Activated CD4-positive, alpha-beta T cell treated with anti-CD3 and anti-CD28 coated beads for 36 hours (primary cell): ENCODE measurements around the gene BCDIN3D. TPM values are rescaled to one million over a fixed set of nuclear protein-coding genes. Genes with fewer than 3 reads are reported as not detected.
"Not testable (repeated sequence)": the region's sequence is repeated elsewhere in the genome, so short reads cannot be mapped to it uniquely, and the experiment has no call there.

ENCODE experiments used
- ATAC-seq: fragments of 200-7000 bp; cut with Tn5 transposase; one replicate; pipeline ENCODE4 v1.10.0; 2021; ENCODE audit warnings: mild to moderate bottlenecking, moderate library complexity
- CTCF ChIA-PET: fragments of 350-600 bp; sonication (Branson Sonifier 250); formaldehyde crosslinking; loops from one replicate; lab custom pipeline; 2021; ENCODE audit warnings: antibody characterized with exemption; lab: Charles Lee
- POLR2A ChIA-PET: fragments of 350-600 bp; sonication (Branson Sonifier 250); formaldehyde crosslinking; loops from one replicate; lab custom pipeline; 2021; ENCODE audit warnings: antibody characterized with exemption, inconsistent platforms; lab: Charles Lee
- DNase-seq: peaks from one replicate; pipeline ENCODE4 v3.0.0-alpha.2; 2020
- H3K27ac Mint-ChIP-seq: one replicate; pipeline ENCODE4 v1.8.0; 2021; ENCODE audit warnings: mixed read lengths
- H3K27me3 Mint-ChIP-seq: one replicate; pipeline ENCODE4 v1.8.0; 2021; ENCODE audit warnings: mixed read lengths
- H3K36me3 Mint-ChIP-seq: one replicate; pipeline ENCODE4 v1.8.0; 2021; ENCODE audit warnings: low read depth, mixed read lengths
- H3K4me1 Mint-ChIP-seq: one replicate; pipeline ENCODE4 v1.8.0; 2021; ENCODE audit warnings: mixed read lengths
- H3K4me3 Mint-ChIP-seq: one replicate; pipeline ENCODE4 v1.8.0; 2021; ENCODE audit warnings: mild to moderate bottlenecking, moderate library complexity, mixed read lengths
- H3K9me3 Mint-ChIP-seq: one replicate; pipeline ENCODE4 v1.8.0; 2021; ENCODE audit warnings: low read depth, mixed read lengths
- intact Hi-C, 2 experiments: fragments of 100-400 bp; cut with DNase I in 1 of 2; cut with micrococcal nuclease in 1 of 2; formaldehyde crosslinking; loops; one replicate each; pipeline versions ENCODE4 v1.14.2 to v1.15.1; 2022 to 2024; cut with DNase I, micrococcal nuclease
- total RNA-seq, 2 experiments: library from RNA; stranded (reverse); gene quantifications; one replicate each; pipeline ENCODE4 v1.2.3, GENCODE V29; 2021

Gene BCDIN3D
- total RNA-seq, 2 experiments from 2014 or later: 5.5 to 5.6 TPM

- Mint-ChIP-seq H3K9me3 (no peaks in the 10 kb centered on the region), H3K36me3 (no peaks in the 10 kb centered on the region), H3K4me3 (no peak overlapping the region), H3K27ac (no peak overlapping the region), H3K4me1 (no peaks in the 10 kb centered on the region), H3K27me3 (no peaks in the 10 kb centered on the region)
- POLR2A ChIA-PET: no interaction called here
- intact Hi-C loops: no loop called here
- DNase-seq: no peak
- CTCF ChIA-PET: interaction anchor here (1.0 to 1.3 kb wide), 4 partner anchors 19 to 60 kb away, joined by 3 to 5 read pairs (median 4); no protein-coding TSS in a partner anchor
- no peak for ATAC-seq
Measured at GRCh38 chr12:49885663-49886461, 43.0 kb upstream of the BCDIN3D start.

GRCh38 chr12:49885118-49885517 is 42.2 kb upstream of the BCDIN3D start:
- ATAC-seq (no peak), DNase-seq (no peak)
- Mint-ChIP-seq H3K36me3 (no peaks in the 10 kb centered on the region), H3K27ac (no peak overlapping the region), H3K4me1 (no peaks in the 10 kb centered on the region), H3K4me3 (no peak overlapping the region), H3K9me3 (peaks cover 2% of the 10 kb centered on the region), H3K27me3 (no peaks in the 10 kb centered on the region)
- CTCF ChIA-PET: interaction anchor here (1.3 kb wide), 2 partner anchors 18 to 34 kb away, joined by 3 to 4 read pairs; no protein-coding TSS in a partner anchor
- POLR2A ChIA-PET: no interaction called here
- intact Hi-C loops: no loop called here

- no peak for ATAC-seq
- ChIA-PET POLR2A (no interaction called here), CTCF (interaction anchor here (0.8 to 1.3 kb wide), 2 partner anchors 11 to 12 kb away, joined by 3 read pairs; no protein-coding TSS in a partner anchor)
- no peak for DNase-seq
- Mint-ChIP-seq H3K27ac (no peak overlapping the region), H3K27me3 (no peaks in the 10 kb centered on the region), H3K4me3 (no peak overlapping the region), H3K9me3 (peaks cover 23% of the 10 kb centered on the region), H3K36me3 (no peaks in the 10 kb centered on the region), H3K4me1 (no peaks in the 10 kb centered on the region)
- intact Hi-C loops: no loop called here
Measured at GRCh38 chr12:49882851-49883464, 40.1 kb upstream of the BCDIN3D start.

GRCh38 chr12:49882248-49882850 is 39.4 kb upstream of the BCDIN3D start:
- POLR2A ChIA-PET: no interaction called here
- intact Hi-C loops: no loop called here

GRCh38 chr12:49881415-49882247 is 38.7 kb upstream of the BCDIN3D start:
- intact Hi-C loops: no loop called here
- no peak for ATAC-seq
- no peak overlapping the region for H3K27ac Mint-ChIP-seq
- H3K4me3 Mint-ChIP-seq: no peak overlapping the region
- H3K27me3 Mint-ChIP-seq: no peaks in the 10 kb centered on the region
- H3K36me3 Mint-ChIP-seq: no peaks in the 10 kb centered on the region
- POLR2A ChIA-PET: no interaction called here
- no peak for DNase-seq
- CTCF ChIA-PET: interaction anchor here (1.0 kb wide), 1 partner anchor 14 kb away, joined by 4 read pairs; no protein-coding TSS in a partner anchor
- H3K9me3 Mint-ChIP-seq: peaks cover 27% of the 10 kb centered on the region
- H3K4me1 Mint-ChIP-seq: no peaks in the 10 kb centered on the region

More at GRCh38 chr12:49882248-49882850, 39.4 kb upstream of the BCDIN3D start:
- no peak for DNase-seq
- H3K4me1 Mint-ChIP-seq: no peaks in the 10 kb centered on the region
- H3K36me3 Mint-ChIP-seq: no peaks in the 10 kb centered on the region
- H3K27me3 Mint-ChIP-seq: no peaks in the 10 kb centered on the region
- no peak overlapping the region for H3K4me3 Mint-ChIP-seq
- no peak overlapping the region for H3K27ac Mint-ChIP-seq
- ATAC-seq: no peak
- peaks cover 27% of the 10 kb centered on the region for H3K9me3 Mint-ChIP-seq
- CTCF ChIA-PET: interaction anchor here (0.8 kb wide), 1 partner anchor 11 kb away, joined by 3 read pairs; no protein-coding TSS in a partner anchor

- ATAC-seq: no peak
- no peak for DNase-seq
- ChIA-PET POLR2A (no interaction called here), CTCF (interaction anchor here (1.0 kb wide), 1 partner anchor 13 kb away, joined by 4 read pairs; no protein-coding TSS in a partner anchor)
- Mint-ChIP-seq H3K4me3 (no peak overlapping the region), H3K36me3 (no peaks in the 10 kb centered on the region), H3K27ac (no peak overlapping the region), H3K9me3 (peaks cover 27% of the 10 kb centered on the region), H3K4me1 (no peaks in the 10 kb centered on the region), H3K27me3 (no peaks in the 10 kb centered on the region)
- intact Hi-C loops: no loop called here
Measured at GRCh38 chr12:49880756-49881414, 38.0 kb upstream of the BCDIN3D start.

GRCh38 chr12:49879065-49879464 is 36.2 kb upstream of the BCDIN3D start:
- peaks cover 27% of the 10 kb centered on the region for H3K9me3 Mint-ChIP-seq
- H3K27ac Mint-ChIP-seq, H3K27me3 Mint-ChIP-seq, CTCF ChIA-PET, ATAC-seq, H3K4me1 Mint-ChIP-seq, DNase-seq, POLR2A ChIA-PET, intact Hi-C loops, H3K4me3 Mint-ChIP-seq, H3K36me3 Mint-ChIP-seq: not testable (repeated sequence)

- CTCF ChIA-PET: no interaction called here
Measured at GRCh38 chr12:49878021-49878420, 35.1 kb upstream of the BCDIN3D start.

GRCh38 chr12:49877066-49877465 is 34.2 kb upstream of the BCDIN3D start:
- CTCF ChIA-PET: interaction anchor here (0.5 kb wide), 1 partner anchor 10 kb away, joined by 3 read pairs; no protein-coding TSS in a partner anchor
- ATAC-seq: no peak

More at GRCh38 chr12:49878021-49878420, 35.1 kb upstream of the BCDIN3D start:
- intact Hi-C loops: no loop called here
- H3K4me3 Mint-ChIP-seq: no peak overlapping the region
- H3K27me3 Mint-ChIP-seq: no peaks in the 10 kb centered on the region
- peaks cover 27% of the 10 kb centered on the region for H3K9me3 Mint-ChIP-seq
- H3K27ac Mint-ChIP-seq: no peak overlapping the region
- DNase-seq (no peak), ATAC-seq (no peak)
- no peaks in the 10 kb centered on the region for H3K4me1 Mint-ChIP-seq
- POLR2A ChIA-PET: no interaction called here
- no peaks in the 10 kb centered on the region for H3K36me3 Mint-ChIP-seq

GRCh38 chr12:49876070-49876469 is 33.2 kb upstream of the BCDIN3D start:
- ChIA-PET CTCF (no interaction called here), POLR2A (no interaction called here)
- Mint-ChIP-seq H3K9me3 (peaks cover 27% of the 10 kb centered on the region), H3K36me3 (no peaks in the 10 kb centered on the region), H3K4me1 (no peaks in the 10 kb centered on the region), H3K4me3 (no peak overlapping the region), H3K27me3 (no peaks in the 10 kb centered on the region), H3K27ac (no peak overlapping the region)
- DNase-seq: no peak
- intact Hi-C loops: no loop called here
- no peak for ATAC-seq

More at GRCh38 chr12:49877066-49877465, 34.2 kb upstream of the BCDIN3D start:
- intact Hi-C loops: no loop called here
- H3K36me3 Mint-ChIP-seq: no peaks in the 10 kb centered on the region
- no peak overlapping the region for H3K27ac Mint-ChIP-seq
- no peaks in the 10 kb centered on the region for H3K27me3 Mint-ChIP-seq
- DNase-seq: no peak
- POLR2A ChIA-PET: no interaction called here
- H3K4me1 Mint-ChIP-seq: no peaks in the 10 kb centered on the region
- H3K9me3 Mint-ChIP-seq: peaks cover 27% of the 10 kb centered on the region
- no peak overlapping the region for H3K4me3 Mint-ChIP-seq
